ENCODE data around the gene ZNF385A. TPM values are rescaled to one million over a fixed set of nuclear protein-coding genes. Genes with fewer than 3 reads are reported as not detected.

The ZNF385A gene
- polyA plus RNA-seq, 1 donor: 22.1 TPM

- DNase-seq (ENCODE audit: low read depth): no peak
Measured at GRCh38 chr12:54373649-54374561, 10.6 kb downstream of the ZNF385A start.

DNA sequence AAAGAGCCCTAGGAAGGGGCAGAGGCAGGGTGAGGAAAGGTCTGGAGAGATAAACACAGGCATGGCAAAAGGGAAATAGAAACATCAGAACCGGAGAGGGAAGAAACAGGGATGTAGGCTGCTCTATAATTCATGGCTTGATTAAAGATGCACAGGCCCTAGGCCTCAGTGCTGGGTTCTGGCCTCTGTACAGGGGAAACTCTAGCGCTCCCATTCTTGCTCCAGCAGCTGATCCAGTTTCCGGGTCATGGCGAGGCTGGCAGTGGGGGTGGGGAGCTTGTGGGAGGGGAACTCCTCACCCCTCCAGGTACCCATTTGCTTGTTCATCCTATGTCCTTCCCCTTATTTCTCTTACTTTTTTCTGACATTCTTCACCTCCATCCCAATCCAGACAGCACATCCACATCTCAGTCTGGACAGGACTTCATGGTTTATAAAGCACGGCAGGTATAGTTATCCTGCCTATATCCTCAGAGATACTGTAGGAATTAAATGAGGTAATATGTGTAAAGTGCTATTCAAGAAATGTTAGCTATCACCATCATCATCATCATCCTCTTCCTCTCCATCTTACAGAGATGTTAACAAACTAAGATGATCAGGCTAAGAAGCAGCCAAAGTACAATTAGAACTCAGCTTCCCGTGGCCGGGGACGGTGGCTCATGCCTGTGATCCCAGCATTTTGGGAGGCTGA, 12.3 kb downstream of the ZNF385A start:
- no peak for DNase-seq (ENCODE audit: low read depth)

- no peak for DNase-seq (ENCODE audit: low read depth)
Measured at GRCh38 chr12:54371328-54372112, 13.0 kb downstream of the ZNF385A start.

DNA sequence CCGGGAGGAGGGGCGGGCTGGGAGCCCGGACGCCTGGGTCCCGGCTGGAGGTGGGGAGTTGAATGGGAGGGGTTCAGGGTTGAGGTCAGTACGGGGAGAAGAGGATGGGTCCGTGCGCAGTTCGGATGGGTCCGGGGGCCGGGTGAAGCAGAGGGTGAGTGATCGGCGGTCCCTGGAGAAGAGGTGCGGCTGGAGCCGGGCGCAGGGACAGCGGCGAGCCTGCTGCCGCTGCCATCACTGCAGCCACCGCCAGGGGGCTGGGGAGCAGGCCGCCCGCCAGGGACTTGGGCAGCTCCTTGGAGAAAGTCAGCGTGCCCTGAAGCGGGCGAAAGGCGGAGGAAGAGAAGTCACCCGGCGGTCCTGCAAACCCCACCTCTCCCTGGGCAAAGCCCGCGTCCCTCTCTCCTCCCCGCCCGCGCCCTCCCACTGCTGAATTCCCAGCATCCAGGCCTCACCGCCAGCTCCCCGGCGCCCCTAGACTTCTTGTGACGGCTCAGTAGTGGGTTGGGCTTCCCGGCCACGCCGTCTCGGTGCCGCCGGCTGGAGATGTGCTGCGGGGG, 14.3 kb downstream of the ZNF385A start:
- DNase-seq (ENCODE audit: low read depth): no peak

- no peak for DNase-seq (ENCODE audit: low read depth)
Measured at GRCh38 chr12:54369597-54370131, 14.9 kb downstream of the ZNF385A start.

GRCh38 chr12:54368709-54369596, 15.6 kb downstream of the ZNF385A start:
- DNase-seq (ENCODE audit: low read depth): peak; percentile 92

DNA sequence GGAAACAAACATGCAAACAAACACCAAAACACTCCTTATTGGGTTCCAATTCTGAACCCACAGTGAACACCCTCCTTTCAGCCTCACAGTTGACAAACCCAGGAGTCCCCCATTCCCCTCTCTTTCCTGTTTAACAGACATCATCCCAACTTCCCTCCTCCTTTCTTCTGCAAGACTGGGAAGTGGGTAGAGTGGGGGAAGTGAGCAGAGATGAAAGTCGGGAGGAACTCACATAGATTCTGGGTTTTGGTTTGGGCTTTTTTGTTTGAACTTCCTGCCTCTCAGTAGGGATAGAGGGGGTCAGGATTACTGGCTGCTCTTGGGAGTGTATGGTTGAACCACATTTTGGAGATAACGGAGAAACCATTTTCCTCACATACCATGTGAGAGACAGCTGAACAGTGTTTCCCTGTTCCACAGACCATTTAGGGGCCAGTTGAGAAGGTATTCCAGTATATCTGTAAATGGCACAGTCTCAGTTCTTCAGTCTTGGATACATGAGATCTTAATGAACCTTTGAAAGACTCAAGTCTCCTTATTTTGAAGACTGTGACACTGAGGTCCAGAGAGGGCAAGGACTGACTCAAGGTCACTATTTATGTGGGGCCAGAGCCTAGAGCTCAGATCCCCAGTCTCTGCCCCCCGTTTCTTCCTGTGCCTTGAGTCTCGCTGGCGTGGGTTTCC, 16.4 kb downstream of the ZNF385A start:
- no peak for DNase-seq (ENCODE audit: low read depth)

GRCh38 chr12:54364413-54364812, 20.1 kb downstream of the ZNF385A start, which contains the start of gene GPR84:
GPR84 (minus strand) TSS chr12:54364486; CDS start chr12:54363851, 635 bp downstream.
- DNase-seq (ENCODE audit: low read depth): no peak

- no peak for DNase-seq (ENCODE audit: low read depth)
Measured at GRCh38 chr12:54363618-54364017, 20.9 kb downstream of the ZNF385A start.

DNA sequence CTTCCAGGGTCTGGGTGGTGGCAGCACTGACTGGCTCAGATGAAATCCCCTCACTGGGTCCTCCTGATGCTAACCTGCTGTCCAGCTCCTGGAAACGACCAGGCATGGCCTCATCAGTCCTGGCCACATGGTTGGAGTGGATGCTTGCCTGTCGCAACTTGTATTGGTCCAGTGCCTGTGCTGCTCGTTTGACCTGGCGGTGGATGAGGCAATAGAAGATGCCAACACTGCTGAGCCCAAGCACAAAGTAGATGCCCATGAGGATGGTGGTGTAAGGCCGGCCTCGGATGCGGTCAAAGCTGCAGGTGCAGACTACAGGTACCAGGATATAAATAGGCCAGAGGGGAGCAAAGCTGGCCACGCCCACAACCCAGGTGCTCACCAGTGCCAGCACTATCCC, 21.5 kb downstream of the ZNF385A start:
- DNase-seq (ENCODE audit: low read depth): no peak

- no peak for DNase-seq (ENCODE audit: low read depth)
Measured at GRCh38 chr12:54360717-54361456, 23.6 kb downstream of the ZNF385A start.

DNA sequence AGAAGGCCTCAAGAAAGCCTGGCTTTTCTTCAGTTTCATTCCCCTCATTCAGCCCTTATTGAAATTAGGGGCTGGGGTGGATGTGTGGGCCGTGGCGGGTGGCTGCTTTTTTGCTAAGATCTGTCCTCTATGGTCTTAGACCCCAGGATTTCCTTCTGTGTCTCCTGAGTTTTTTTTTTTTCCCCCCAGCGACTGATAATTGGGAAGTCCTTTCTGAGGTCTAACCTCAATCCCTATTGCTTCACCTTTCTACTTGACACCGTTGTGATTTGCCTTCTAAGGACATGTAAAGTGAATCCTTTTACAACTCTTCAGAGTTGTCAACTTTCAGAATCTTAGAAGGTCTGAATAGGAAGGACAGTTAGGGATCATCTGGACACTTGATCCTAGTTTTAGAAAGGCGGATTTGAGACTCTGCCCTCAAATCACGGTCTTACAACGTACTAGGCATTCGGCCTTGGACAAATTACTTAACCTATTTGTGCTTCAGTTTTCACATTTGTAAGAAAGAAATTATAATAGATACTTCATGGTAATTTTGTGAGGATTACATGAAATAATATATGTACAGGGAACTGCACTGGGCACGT, 24.7 kb downstream of the ZNF385A start:
- no peak for DNase-seq (ENCODE audit: low read depth)

DNA sequence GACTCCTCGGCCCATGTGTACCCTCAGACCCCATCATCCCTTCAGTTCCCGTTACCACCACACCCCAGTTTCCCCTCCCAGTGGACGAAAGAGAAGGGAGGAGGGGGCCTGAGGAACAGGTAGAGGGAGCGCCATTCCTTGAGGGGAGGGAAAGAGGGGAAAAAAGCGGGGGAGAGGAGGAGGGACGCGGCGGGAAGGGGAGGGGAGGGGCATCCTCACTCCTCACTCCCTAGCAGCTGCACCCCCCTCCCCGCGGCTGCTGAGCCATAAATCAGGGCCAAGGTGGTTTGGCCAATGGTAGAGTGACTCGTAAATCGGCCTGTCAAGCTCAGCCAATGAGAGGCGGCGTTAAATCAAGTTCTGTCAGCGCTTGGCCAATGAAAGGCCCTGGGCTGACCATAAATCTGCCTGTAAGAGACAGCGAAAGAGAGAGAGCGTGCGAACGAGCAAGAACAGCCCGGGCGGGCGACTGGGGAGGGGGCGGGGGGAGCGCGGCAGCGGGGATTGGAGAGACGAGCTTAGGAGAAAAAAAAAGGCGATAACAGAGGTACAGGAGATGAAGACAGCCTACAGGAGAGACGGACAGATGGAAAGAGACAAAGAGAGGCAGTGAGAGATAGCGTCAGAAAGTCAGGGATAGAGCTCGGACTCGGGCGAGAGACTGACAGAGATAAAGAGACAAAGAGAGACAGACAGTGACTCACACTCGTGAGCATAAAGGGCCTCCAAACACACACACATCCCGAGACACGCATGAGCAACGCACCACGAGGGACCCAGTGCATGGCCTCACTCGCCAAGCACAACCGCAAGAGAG, 25.4 kb downstream of the ZNF385A start:
- peak; percentile 99 for DNase-seq (ENCODE audit: low read depth)

GRCh38 chr12:54358191-54358944, 26.2 kb downstream of the ZNF385A start:
- no peak for DNase-seq (ENCODE audit: low read depth)

GRCh38 chr12:54357506-54358190, 26.9 kb downstream of the ZNF385A start:
- DNase-seq (ENCODE audit: low read depth): no peak

DNA sequence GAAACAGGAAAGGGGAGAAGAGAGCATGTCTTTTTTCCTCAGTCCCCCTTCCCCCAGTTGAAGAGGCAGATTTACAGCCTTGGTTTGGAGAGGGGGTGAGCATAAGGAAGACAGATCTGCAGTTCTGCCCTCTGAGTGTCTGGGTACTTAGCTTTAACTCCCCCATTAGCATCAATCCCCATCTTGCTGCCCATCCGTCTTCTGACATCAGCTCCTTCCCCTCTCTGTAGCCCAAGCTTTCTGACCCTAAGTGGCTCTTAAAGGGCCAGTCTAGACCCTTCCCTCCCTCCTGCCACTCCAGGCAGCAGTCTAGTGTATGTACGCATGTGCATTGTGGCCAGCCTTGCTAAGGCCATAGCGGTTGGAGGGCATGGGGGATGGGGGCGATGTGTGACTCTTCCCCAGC, 27.6 kb downstream of the ZNF385A start:
- DNase-seq (ENCODE audit: low read depth): no peak
